HG03280 (cell line): Measurements from ENCODE around the gene MRLN.

ENCODE experiments used
- ATAC-seq: cut with Tn5 transposase; IDR thresholded peaks from one replicate; pipeline ENCODE4 v1.9.1; 2021; ENCODE audit warnings: mild to moderate bottlenecking, moderate library complexity; ENCODE audit not compliant: unreplicated experiment

MRLN gene

GRCh38 chr10:59706851-59707797, 46.1 kb downstream of the MRLN start:
- no peak for ATAC-seq

- ATAC-seq = no peak
Observed at GRCh38 chr10:59705931-59706330, 47.3 kb downstream of the MRLN start.

GRCh38 chr10:59704630-59705029, 48.6 kb downstream of the MRLN start:
- no peak for ATAC-seq

DNA sequence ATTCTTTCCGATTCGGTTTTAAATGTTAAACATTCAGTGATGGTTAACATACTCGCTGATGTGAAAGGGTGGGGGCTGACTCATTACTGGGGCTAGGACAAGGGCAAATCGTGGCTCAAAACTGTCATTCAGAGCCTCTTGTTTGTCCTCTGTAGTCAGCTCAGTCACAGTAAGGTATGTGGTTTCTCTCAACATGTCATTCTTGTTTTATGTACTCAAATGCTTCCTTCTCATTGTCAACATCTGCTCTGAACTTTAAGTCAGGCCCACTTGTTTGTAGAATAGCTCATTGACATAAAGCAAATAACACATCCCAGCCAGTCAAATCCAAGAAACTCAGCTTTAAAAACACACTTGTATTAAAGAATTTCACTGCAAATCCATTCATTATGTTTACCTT, 50.9 kb downstream of the MRLN start:
- no peak for ATAC-seq

GRCh38 chr10:59700709-59701108, 52.5 kb downstream of the MRLN start:
- no peak for ATAC-seq

DNA sequence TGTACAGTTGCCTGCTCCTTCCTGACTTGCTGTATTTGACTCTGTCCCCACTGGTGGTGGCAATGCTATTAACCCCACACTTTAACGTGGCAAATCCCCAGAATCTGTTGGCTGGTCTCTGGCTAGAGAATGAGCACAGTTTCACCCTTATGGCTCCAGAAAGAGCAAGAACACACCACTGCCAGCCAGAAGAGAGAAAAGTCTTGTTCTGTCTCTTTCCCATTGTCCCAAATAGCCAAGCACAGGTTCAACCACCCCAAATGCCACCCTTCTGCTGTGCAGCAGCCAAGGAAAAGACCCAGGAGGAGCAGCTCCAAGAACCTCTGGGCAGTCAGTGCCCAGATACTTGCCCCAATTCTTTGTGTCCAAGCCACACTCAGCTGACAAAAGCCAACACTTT, 54.9 kb downstream of the MRLN start:
- no peak for ATAC-seq

- ATAC-seq = no peak
Observed at GRCh38 chr10:59695637-59696036, 57.6 kb downstream of the MRLN start.

DNA sequence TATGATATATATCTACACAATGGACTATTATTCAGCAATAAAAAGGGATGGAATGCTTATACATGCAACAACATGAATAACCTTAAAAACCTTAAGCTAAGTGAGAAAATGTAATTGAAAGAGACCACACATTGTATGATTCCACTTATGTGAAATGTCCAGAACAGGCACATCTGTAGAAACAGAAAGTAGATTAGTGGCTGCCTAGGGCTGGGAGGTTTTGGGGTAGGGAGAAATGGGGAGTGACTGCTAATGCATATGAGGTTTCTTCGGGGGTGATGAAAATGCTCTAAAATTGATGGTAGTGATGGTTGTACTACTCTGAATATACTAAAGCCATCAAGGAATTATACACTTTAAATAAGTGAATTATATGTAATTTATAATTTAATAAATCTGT, 58.3 kb downstream of the MRLN start:
- ATAC-seq = no peak

DNA sequence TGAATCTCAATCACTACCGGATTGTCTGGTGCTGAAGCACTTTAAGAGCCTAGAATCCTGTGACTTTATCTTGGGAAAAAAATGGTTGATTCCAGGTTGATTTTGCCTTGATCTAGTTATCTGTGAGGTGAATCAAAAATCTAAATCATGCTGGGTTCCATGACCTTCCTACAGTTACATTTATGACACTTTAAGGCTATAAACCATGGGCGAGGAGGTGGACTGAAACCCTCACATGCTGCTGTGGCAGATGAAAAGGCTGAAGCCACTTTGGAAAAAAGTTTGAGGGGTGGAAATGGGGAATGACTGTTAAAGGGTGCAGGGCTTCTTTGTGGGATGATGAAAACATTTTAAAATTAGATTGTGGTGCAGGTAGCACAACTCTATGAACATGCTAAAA, 61.1 kb downstream of the MRLN start:
- no peak for ATAC-seq

DNA sequence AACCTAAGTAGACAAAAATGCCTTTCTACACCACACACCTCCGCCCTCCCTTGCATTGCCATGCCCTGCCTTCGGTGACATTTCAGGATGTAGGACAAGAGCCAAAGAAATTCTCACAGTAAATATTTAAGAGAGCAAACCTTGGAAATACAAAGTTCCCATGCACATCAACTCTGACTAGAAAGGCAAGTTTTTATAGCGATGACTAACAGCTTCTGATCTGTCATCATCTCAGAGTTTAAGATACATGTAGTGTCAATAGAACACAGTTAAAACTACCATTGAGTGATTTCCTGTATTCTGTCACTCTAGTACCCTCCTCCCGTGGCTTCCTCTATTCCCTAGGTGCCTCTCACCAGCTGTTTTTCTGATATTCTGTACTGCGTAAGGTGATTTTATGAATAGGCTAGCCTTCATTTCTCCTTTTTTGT, 64.3 kb downstream of the MRLN start:
- ATAC-seq = no peak

GRCh38 chr10:59687657-59688056, 65.6 kb downstream of the MRLN start:
- ATAC-seq = no peak
